NOMO-1 treated with DMSO at 0.1 percent for 48 hours (cell line): Measurements from ENCODE around the gene POU2F2.

Experiments
- DNase-seq: peaks from one replicate; lab custom pipeline; 2025; ENCODE audit not compliant: unreplicated experiment; lab: John Stamatoyannopoulos, UW

Gene POU2F2

DNA sequence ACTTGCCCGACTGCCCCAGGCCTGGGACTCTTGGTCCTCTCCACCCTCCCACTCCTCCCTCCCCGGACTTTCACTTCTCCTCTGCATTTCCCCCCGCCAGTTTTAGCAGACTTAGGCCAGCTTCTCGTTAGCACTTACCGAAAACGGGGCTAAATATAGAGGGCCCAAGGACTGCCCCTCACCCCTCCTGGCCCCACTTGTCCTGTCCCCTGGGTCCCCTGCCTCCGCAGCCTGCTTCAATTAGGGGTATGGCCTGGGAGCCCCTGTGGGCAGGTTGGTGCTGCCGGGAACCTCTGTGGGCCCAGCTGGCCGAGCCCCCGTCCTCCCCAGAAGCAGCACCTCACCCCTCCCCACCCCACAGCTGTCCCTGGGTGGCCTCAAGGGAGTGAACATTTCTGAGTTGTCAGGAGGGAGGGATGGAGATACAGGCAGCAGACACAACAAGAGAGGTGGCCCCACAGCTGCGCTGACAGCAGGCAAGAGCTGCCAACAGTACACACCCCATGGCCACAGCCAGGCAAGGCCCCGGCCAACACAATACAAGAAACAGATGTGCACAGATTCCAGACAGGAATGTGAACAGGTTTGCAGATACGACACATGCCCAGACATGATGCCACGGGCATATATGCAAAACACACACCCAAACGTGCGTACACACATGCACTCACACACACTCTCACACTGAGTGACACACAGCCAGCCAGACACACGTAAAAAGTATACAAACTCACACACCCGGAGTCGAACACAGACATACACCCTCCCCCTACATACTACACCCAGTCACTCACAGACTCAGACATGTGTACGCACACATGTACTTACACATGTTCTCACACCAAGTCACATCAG is 2.6 kb downstream of the POU2F2 start:
- peak; percentile 93 for DNase-seq

DNA sequence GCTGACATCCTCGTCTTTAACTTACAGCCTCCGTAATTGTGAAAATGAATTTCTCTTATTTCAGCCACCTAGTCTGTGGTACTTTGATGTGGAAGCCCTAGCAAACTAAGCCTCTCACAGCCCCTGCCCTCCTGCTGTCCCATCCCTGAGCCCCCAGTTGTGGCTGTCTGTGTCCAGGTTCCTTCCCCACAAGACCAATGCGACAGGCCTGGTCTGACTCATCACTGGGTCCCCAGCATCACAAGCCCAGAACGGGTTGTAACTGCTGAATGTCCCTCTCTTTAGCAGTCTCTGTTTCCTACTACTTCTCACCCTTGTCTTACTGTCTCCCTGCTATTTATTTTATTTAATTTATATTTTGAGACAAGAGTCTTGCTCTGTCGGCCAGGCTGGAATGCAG is 5.7 kb downstream of the POU2F2 start:
- no peak for DNase-seq

DNA sequence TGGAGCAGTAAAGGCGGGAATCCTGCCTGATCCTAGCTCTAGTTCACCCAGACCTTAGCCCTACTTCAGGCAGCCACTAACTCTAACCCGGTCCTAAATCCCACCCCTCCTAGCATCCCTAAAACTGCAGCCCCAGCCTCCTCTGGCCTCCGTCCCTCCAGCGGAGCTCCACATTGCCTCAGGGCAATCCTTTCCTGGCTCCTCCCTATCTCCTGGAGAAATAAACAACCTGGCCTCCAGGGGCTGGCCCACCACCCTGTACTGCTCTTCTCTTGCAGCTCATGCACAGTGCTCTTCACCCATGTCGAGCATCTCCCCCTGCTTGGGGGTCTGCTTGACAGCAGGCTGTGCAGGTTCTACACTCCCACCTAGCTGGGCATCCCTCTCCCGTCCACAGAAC is 6.7 kb downstream of the POU2F2 start:
- DNase-seq = no peak

DNA sequence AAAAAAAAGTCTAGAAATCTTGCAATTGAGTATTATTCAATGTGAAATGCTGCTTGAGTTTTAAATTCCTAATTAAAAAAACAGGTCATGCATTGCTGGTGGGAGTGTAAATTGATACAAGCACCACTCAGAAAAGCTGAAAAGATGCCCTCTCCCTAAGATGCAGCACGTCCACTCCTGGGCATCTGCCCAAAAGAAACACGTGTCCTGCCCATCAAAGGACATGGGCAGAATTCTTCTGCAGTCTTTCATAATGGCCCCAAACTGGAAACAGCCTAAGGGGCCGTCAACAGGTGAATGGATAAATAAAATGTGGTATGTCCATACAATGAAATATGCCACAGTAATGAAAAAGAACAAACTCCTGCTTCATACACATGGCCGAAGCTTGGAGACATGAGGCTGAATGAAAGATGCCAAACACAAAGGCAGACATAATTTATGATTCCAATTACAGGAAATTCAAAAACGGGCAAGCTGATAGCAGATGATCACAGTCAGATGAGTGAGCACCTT is 7.8 kb downstream of the POU2F2 start:
- DNase-seq = no peak

DNA sequence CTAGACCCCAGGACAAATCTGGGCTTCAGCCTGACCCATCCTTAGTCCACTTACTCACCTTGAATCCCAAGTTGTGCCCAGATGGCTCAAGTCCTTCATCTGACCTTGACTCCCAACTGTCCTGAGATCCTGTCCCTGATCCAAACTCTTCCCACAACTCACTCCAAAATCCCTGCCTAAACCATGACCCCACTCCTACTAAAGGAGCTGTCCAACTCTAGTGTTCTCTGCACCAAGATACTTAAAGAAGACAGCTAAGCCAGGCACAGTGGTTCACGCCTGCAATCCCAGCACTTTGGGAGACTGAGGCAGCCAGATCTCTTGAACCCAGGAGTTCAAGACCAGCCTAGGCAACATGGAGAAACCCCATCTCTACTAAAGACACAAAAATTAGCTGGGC is 8.5 kb downstream of the POU2F2 start:
- DNase-seq = no peak

DNA sequence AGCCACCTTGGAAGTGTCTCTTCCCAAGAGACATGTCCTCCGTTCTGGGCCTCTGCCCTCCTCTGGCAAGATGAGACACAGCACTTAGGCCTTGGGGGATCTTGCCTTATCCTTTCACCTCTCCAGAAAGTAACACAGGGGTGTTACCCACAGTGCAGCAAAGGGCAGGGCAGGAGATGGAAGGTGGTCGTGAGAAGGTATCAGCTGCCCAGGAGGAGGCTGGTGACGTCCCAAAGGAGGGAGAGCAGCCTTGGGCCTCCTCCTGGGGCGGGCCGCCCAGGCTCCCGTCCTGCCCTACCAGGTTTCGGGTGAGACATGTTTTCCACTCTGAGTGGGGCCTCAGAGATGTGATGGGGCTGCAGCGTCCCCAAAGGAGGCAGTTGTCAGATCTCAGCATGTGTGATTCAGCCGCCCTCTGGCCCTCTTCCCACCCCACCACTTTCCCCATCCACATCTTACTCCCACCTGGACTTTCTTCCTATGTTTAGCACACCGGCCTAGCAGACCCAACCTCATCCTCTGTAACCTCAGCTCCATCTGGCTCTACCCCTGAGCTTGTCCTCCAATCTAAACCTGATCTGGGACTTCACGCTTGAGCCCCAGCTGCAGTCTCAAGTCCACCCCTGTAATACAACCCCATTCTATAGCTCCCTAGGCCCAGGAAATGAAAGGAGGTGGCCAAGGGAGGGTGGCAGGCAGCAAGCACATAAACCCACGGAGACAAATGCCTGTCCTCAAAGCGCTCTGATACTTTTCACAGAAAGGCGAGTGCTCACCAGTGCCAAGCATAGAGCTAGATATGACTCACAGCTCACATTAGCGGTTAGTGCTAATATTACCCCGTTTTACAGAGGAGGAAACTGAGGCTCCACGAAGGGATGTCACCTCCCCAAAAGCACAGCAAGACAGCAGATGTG is 9.3 kb downstream of the POU2F2 start:
- DNase-seq = no peak

DNA sequence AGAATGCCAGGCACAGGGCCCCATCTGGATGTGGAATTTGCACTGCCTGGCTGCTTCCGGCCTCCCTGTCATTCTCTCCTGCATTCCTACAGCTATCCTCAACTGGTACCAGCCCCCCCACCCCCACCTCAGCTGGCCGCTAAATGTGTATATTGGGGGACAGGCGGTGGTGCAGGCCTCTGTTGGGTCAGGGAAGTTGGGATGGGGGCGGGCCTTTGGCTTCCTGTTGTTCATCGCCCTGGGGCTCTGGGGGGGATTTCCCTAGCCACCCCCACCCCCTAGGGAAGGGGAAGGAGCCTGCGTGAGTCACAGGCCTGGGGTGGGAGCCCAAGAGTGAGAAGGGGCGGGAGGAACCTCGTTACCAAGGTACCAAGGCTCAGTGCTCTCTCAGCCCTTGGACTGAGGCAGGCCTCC is 10.6 kb downstream of the POU2F2 start:
- peak; percentile 35 for DNase-seq

DNA sequence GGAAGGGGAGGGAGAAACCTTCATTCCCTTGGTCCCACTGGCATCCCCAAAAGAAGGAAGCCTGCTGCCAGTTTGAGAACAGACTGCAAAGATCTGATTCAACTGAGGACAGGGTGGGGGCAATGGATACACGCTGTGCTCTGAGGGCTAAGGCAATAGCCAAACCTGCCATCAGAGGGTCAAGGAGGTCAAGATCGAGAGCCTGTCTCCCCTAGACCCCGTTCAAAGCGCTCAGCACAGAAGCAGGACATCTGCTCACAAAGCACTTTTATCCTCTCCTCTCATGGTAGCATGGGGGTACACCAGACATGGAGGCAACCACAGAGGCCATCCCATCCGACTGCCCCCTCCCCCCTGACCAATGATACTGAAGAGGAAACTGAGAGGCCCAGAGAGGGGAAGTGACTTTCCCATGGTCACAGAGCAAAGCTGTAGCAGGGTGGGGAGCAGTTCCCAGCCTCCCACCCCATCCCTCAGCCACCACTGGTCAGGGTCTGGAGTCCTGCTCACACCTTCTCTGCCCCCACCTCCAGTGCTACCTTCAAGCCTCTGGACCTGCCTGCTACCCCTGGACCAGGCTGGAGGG is 11.1 kb downstream of the POU2F2 start:
- DNase-seq = no peak

DNA sequence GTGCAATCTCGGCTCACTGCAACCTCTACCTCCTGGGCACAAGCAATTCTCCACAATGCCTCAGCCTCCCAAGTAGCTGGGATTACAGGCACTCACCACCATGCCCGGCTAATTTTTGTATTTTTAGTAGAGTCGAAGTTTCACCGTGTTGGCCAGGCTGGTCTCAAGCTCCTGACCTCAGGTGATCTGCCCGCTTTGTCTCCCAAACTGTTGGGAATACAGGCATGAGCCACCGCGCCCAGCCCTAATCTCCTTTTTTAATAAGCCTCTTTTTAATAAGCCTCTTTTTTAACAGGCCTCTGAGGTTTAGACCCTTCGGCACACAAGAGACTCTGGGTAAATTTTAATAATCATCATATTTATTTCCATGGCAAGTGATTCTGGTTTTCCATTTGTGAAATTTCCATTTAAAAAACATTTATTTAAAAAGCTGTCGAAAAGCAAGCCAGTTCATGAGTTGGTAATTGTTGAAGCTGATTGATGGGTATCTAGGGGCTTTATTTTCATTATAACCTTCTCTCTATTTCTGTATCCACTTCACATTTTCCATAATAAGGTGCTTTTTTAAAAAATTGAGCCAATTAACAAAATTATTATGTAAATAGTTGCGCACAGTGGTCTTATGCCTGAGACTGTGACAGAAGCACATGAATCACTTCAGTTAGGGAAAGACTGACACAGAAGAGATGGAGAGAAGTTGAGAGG is 11.8 kb downstream of the POU2F2 start:
- no peak for DNase-seq

DNA sequence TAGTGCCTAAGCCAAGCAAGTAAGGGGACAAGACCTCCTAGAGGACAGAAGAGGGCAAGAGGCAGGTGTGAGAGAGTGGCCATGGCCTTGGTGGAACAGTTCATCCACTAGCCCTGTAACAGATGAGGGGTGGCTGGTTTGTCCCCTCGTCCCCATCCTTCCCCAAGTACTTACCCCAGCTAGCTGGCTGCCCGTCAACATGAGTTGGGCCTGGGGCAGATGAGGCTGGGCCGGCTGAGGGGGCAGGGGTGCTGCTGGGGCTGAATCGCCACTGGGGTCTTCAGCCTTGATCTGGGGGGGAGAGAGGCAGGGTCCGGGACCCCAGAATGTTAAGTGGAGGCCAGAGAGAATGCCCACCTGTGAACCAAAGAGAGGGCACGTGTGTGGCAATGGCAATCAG is 15.2 kb downstream of the POU2F2 start:
- DNase-seq = no peak

DNA sequence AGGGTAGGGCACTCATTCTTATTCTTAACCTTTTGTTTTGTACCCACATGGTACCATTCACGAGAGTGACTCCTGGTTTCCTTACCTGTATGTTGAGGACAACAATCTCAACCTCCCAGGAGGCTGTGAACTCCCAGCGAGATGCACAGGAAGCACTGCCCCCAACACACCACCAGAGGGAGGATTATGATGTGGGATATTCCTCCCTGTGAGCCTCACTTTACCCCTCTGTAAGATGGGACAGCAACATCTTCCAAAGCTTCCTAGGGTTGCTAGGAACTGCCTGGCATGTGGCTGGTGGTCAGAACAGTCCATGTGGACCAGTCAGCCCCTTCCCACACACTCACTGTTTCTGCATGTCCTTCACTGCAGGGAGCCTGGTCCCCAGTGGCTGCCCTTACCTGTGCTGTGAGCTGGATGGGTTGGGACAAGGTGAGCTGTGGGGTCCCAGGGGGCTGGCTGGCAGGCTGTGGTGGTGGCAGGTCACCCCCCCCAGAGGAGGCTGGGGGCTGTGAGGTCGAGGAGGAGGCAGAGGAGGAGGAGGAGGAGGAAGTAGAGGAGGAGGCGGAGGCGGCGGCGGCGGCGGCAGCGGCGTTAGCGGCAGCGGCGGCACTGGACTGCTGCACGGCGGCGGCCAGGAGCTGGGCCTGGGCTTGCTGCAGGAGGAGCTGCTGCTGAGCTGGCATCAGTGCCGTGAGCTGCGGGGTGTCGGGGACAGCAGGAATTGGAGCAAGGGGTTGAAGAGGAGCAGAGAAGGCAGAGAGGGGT is 15.8 kb downstream of the POU2F2 start:
- no peak for DNase-seq

DNA sequence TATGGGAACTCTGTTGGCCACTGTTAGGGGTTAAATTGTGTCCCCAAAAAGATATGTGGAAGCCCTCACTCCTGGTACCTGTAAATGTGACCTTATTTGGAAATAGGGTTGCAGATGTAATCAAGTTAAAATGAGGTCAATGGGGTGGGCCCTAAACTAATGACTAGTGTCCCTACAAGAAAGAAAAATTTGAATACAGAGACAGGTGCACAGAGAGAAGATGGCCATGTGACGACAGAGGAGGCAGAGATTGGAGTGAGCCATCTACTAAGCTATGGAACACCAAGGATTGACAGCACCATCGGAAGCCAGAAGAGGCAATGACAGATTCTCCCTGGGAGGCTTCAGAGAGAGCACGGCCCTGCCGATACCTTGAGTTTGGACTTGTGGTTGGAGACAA is 16.5 kb downstream of the POU2F2 start:
- DNase-seq = no peak

DNA sequence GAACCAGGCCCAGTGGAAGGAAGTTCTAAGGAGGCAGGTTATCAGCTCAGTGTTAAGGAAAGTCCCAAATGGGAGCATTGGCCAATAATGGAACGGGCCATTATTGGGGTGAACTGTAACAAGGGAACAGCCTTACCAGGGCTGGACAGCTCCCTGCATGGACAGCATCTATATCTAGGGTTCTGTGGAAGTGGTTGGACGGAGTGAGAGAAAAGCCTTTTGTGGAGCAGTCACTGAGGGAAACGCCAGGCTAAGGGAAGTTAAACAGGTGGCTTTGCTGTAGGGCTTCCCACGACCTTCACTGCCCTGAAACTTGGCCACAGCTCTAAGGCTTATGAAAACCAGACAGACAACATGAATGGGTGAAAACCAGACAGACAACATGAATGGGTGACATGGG is 17.0 kb downstream of the POU2F2 start:
- DNase-seq = no peak

DNA sequence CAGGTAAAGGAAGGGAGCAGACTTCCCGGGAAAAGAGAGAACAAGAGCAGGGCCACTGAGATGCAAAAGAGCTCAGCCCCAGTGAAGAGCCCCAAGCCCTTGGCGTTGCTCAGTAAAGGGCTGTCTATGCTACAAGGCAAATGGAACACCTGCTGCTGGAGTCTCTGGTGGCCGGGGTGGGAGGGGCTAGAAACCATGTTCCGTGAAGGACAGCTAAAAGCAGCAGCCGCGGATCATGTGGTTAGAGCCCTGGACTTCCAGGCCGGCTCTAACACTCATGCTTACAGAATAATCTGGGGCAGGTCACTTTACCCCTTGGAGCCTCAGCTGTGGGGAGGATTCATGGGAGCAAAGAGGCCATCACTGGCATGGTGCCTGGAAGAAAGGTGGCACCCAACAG is 17.8 kb downstream of the POU2F2 start:
- DNase-seq = no peak

DNA sequence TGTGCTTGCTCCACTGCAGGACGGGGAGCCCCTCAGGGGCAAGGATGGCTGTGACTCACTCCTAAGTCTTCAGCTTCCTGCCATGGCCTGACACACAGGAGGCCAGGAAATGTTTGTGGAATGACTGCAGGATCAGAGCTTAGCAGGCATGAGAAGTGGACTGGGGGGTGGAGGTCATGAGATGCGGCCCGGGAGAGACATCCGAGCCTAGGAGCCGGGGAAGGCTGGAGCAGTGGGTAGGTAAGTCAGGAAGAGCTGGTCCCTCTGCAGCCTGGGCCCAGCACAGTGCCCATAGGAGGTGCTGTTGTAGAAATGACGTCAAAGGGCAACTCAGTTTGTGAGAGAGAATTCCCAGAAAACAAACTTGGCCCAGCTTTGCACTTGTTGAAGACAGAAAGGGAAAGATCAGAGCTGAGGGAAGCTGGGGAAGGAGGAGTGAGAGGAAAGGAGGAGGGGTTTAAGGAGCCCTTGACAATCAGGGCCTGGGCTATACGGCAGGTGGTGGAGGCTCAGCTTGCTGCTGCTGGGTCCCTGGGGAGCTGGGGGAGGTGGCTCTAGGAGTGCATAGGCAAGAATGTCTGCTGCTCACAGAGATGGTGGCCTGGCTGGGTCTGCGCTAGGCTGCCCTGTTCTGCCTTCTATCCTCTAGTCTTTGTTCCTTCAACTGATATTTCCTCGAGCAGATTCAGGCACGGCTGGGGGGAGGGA is 18.5 kb downstream of the POU2F2 start:
- DNase-seq = no peak

DNA sequence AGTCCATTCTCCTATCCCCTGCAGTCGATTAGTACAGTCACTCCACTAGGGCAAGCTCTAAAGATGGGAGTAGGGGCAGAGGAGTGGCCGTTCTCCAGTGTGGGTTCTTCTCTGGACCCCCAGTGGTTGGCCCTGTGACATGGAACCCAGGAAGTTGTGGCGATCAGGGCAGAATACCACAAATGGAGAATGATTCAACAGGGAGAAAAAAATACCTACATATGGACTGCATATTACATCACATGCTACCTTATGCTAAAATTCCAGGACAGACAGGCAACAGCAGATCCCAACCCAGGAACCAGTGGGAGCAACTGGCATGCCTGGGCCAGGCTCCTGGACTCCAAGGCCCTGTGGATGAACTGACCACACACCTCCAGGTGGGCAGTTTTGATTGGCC is 20.4 kb downstream of the POU2F2 start:
- no peak for DNase-seq

DNA sequence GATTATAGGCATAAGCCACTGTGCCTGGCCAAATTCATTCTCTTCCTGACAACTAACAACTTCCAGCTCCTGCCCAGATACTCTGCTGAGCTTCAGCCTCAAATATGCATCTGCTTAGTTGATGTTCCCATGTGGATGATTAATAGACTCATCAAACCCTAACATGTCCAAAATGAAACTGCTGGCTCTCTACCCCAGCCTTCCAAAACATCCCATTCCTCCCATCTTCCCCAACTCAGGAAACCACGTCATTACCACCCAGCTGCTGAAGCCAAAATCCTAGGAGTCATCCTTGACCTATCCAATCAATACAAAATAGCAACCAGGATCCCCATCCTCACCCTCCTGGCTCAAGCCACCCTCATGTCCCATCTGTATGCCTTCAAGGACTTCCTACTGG is 20.9 kb downstream of the POU2F2 start:
- no peak for DNase-seq

DNA sequence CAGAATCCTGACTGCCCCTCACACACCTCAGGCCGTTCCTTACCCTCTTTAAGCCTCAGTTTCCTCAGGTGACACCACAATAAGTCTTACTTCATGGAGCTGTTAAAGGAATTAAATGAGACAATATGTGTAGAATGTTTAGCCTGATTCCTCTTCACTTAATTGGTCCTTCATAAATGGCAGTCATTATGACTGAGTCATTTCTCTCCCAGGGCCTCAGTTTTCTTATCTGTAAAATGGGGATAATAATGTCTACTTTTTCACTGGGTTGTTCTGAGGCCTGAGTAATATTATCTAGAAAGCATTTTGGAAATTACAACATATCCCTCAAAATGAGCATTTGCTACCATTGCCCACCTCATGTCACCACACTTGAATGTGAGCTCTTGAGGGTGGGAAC is 21.6 kb downstream of the POU2F2 start:
- DNase-seq = no peak

DNA sequence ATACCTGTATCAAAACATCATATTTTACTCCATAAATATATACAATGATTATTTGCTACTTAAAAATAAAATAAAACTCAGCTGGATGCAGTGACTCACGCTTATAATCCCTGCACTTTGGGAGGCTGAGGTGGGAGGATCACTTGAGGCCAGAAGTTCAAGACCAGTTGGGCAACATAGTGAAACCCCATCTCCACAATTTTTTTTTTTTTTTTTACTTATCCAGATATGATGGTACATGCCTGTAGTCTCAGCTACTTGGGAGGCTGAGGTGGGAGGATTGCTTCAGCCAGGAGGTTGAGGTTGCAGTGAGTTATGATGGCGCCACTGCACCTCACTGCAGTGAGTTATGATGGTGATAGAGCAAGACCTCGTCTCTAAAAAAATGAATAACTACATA is 22.4 kb downstream of the POU2F2 start:
- no peak for DNase-seq
